ENCODE measurements around the gene SETX.

SETX gene

GRCh38 chr9:132364068-132364467 lies 9.3 kb upstream of the SETX start:
- TF ChIP-seq POU2F2 (IDR thresholded peaks at IDR 0.05; ENCODE audit: low read depth, low read length): no peak
- TF ChIP-seq POLR2A (IDR thresholded peaks at IDR 0.05; ENCODE audit: low read depth, low read length): no peak
- FAIRE-seq: no peak
- no peak for DNase-seq (ENCODE audit: insufficient read length, low spot score)

GRCh38 chr9:132357764-132358163 lies 3.0 kb upstream of the SETX start:
- TF ChIP-seq TAF1 (IDR thresholded peaks at IDR 0.05; ENCODE audit: low read depth, low read length): no peak
- TF ChIP-seq POU2F2 (IDR thresholded peaks at IDR 0.05; ENCODE audit: low read depth, low read length): no peak
- no peak for TF ChIP-seq PAX5 (IDR thresholded peaks at IDR 0.05; ENCODE audit: insufficient read depth, low read length, severe bottlenecking)
- no peak for TF ChIP-seq SPI1 (IDR thresholded peaks at IDR 0.05; ENCODE audit: low read depth, low read length)
- no peak for TF ChIP-seq POLR2AphosphoS5 (IDR thresholded peaks at IDR 0.05; ENCODE audit: low read depth, low read length)
- FAIRE-seq (no peak), DNase-seq (ENCODE audit: insufficient read length, low spot score) (no peak)

GRCh38 chr9:132356324-132356924 lies 1.6 kb upstream of the SETX start:
- FAIRE-seq: no peak

GRCh38 chr9:132351404-132352045 lies 3.3 kb downstream of the SETX start:
- FAIRE-seq (no peak), DNase-seq (ENCODE audit: insufficient read length, low spot score) (no peak)
- TF ChIP-seq POU2F2 (IDR thresholded peaks at IDR 0.05; ENCODE audit: low read depth, low read length) (no peak), SPI1 (IDR thresholded peaks at IDR 0.05; ENCODE audit: low read depth, low read length) (no peak), TAF1 (IDR thresholded peaks at IDR 0.05; ENCODE audit: low read depth, low read length) (no peak), PAX5 (IDR thresholded peaks at IDR 0.05; ENCODE audit: insufficient read depth, low read length, severe bottlenecking) (no peak), POLR2AphosphoS5 (IDR thresholded peaks at IDR 0.05; ENCODE audit: low read depth, low read length) (no peak), POLR2A (IDR thresholded peaks at IDR 0.05; ENCODE audit: low read depth, low read length) (no peak)

More at GRCh38 chr9:132356324-132356924, 1.6 kb upstream of the SETX start:
- no peak for TF ChIP-seq SPI1 (IDR thresholded peaks at IDR 0.05; ENCODE audit: low read depth, low read length)
- no peak for TF ChIP-seq POLR2A (IDR thresholded peaks at IDR 0.05; ENCODE audit: low read depth, low read length)
- TF ChIP-seq POU2F2 (IDR thresholded peaks at IDR 0.05; ENCODE audit: low read depth, low read length): 0 out of 2 replicates have a peak, but pooled peaks have one; percentile 37
- TF ChIP-seq TAF1 (IDR thresholded peaks at IDR 0.05; ENCODE audit: low read depth, low read length): no peak
- TF ChIP-seq POLR2AphosphoS5 (IDR thresholded peaks at IDR 0.05; ENCODE audit: low read depth, low read length): no peak
- no peak for TF ChIP-seq PAX5 (IDR thresholded peaks at IDR 0.05; ENCODE audit: insufficient read depth, low read length, severe bottlenecking)
- DNase-seq (ENCODE audit: insufficient read length, low spot score): no peak

- FAIRE-seq: peak; percentile 26
- TF ChIP-seq TAF1 (IDR thresholded peaks at IDR 0.05; ENCODE audit: low read depth, low read length) (no peak), POLR2A (IDR thresholded peaks at IDR 0.05; ENCODE audit: low read depth, low read length) (no peak), POLR2AphosphoS5 (IDR thresholded peaks at IDR 0.05; ENCODE audit: low read depth, low read length) (no peak), POU2F2 (IDR thresholded peaks at IDR 0.05; ENCODE audit: low read depth, low read length) (no peak), SPI1 (IDR thresholded peaks at IDR 0.05; ENCODE audit: low read depth, low read length) (no peak), PAX5 (IDR thresholded peaks at IDR 0.05; ENCODE audit: insufficient read depth, low read length, severe bottlenecking) (no peak)
- no peak for DNase-seq (ENCODE audit: insufficient read length, low spot score)
Measured at GRCh38 chr9:132350861-132351315, 3.9 kb downstream of the SETX start.

GRCh38 chr9:132348676-132349075 lies 6.1 kb downstream of the SETX start:
- TF ChIP-seq TAF1 (IDR thresholded peaks at IDR 0.05; ENCODE audit: low read depth, low read length): no peak
- no peak for TF ChIP-seq PAX5 (IDR thresholded peaks at IDR 0.05; ENCODE audit: insufficient read depth, low read length, severe bottlenecking)
- TF ChIP-seq POLR2AphosphoS5 (IDR thresholded peaks at IDR 0.05; ENCODE audit: low read depth, low read length): no peak
- no peak for TF ChIP-seq POU2F2 (IDR thresholded peaks at IDR 0.05; ENCODE audit: low read depth, low read length)
- no peak for TF ChIP-seq POLR2A (IDR thresholded peaks at IDR 0.05; ENCODE audit: low read depth, low read length)
- TF ChIP-seq SPI1 (IDR thresholded peaks at IDR 0.05; ENCODE audit: low read depth, low read length): no peak
- FAIRE-seq (no peak), DNase-seq (ENCODE audit: insufficient read length, low spot score) (no peak)

GRCh38 chr9:132346177-132346576 lies 8.6 kb downstream of the SETX start:
- no peak for FAIRE-seq
- TF ChIP-seq PAX5 (IDR thresholded peaks at IDR 0.05; ENCODE audit: insufficient read depth, low read length, severe bottlenecking) (no peak), SPI1 (IDR thresholded peaks at IDR 0.05; ENCODE audit: low read depth, low read length) (no peak)
- no peak for DNase-seq (ENCODE audit: insufficient read length, low spot score)

- FAIRE-seq: no peak
- TF ChIP-seq POU2F2 (IDR thresholded peaks at IDR 0.05; ENCODE audit: low read depth, low read length) (no peak), SPI1 (IDR thresholded peaks at IDR 0.05; ENCODE audit: low read depth, low read length) (no peak), POLR2A (IDR thresholded peaks at IDR 0.05; ENCODE audit: low read depth, low read length) (no peak), TAF1 (IDR thresholded peaks at IDR 0.05; ENCODE audit: low read depth, low read length) (no peak), POLR2AphosphoS5 (IDR thresholded peaks at IDR 0.05; ENCODE audit: low read depth, low read length) (no peak), PAX5 (IDR thresholded peaks at IDR 0.05; ENCODE audit: insufficient read depth, low read length, severe bottlenecking) (no peak)
- DNase-seq (ENCODE audit: insufficient read length, low spot score): no peak
Measured at GRCh38 chr9:132341177-132341840, 13.5 kb downstream of the SETX start.

GRCh38 chr9:132334364-132334763 lies 20.4 kb downstream of the SETX start:
- FAIRE-seq: no peak
- TF ChIP-seq POLR2AphosphoS5 (IDR thresholded peaks at IDR 0.05; ENCODE audit: low read depth, low read length) (no peak), SPI1 (IDR thresholded peaks at IDR 0.05; ENCODE audit: low read depth, low read length) (no peak), POU2F2 (IDR thresholded peaks at IDR 0.05; ENCODE audit: low read depth, low read length) (no peak), PAX5 (IDR thresholded peaks at IDR 0.05; ENCODE audit: insufficient read depth, low read length, severe bottlenecking) (no peak), POLR2A (IDR thresholded peaks at IDR 0.05; ENCODE audit: low read depth, low read length) (no peak), TAF1 (IDR thresholded peaks at IDR 0.05; ENCODE audit: low read depth, low read length) (no peak)
- DNase-seq (ENCODE audit: insufficient read length, low spot score): no peak

All from GM12891 (cell line).